ENCODE results near the gene DNM3. TPM values are rescaled to one million over a fixed set of nuclear protein-coding genes. Genes with fewer than 3 reads are reported as not detected.

The DNM3 gene
- total RNA-seq, 1 donor from 2014 or later = 1.1 TPM

DNA sequence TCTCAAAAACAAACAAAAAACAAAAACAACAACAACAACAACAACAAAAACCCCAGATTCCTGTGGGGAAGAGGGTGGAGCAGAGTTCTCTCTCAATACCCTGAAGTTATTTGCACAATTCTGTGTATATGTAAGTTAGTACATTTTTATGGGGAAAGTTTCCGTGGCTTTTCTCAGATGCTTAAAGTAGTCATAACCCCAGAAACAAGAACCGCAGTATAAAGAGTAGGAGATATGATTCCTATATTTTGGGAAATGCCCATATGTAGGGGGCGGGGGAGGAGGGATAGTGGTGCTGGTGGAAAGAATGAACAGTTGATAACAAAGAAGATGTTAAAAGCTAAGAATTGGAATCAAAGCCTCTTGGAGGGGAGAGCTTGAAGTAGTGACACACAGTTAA, 131.5 kb downstream of the DNM3 start:
- Histone ChIP-seq H3F3A (ENCODE audit: low read depth) (no peaks in the 10 kb centered on the region), H3K79me2 (ENCODE audit: low read depth) (no peaks in the 10 kb centered on the region), H4K20me1 (ENCODE audit: low read depth) (no peaks in the 10 kb centered on the region), H3K27ac (no peak overlapping the region), H3K4me3 (no peak overlapping the region), H3K9ac (no peak overlapping the region), H3K4me1 (no peaks in the 10 kb centered on the region), H2AFZ (replicated peaks) (no peak overlapping the region), H3K9me3 (ENCODE audit: low read depth) (no peaks in the 10 kb centered on the region), H3K27me3 (no peaks in the 10 kb centered on the region), H3K36me3 (no peaks in the 10 kb centered on the region), H3K4me2 (no peak overlapping the region)
- Mint-ChIP-seq H3K4me3 (no peak overlapping the region), H3K36me3 (no peaks in the 10 kb centered on the region), H3K4me1 (peaks cover 5% of the 10 kb centered on the region), H3K27ac (no peak overlapping the region), H3K9me3 (no peaks in the 10 kb centered on the region), H3K27me3 (ENCODE audit: insufficient read depth, low read depth) (no peaks in the 10 kb centered on the region)
- TF ChIP-seq, protein P1, sequence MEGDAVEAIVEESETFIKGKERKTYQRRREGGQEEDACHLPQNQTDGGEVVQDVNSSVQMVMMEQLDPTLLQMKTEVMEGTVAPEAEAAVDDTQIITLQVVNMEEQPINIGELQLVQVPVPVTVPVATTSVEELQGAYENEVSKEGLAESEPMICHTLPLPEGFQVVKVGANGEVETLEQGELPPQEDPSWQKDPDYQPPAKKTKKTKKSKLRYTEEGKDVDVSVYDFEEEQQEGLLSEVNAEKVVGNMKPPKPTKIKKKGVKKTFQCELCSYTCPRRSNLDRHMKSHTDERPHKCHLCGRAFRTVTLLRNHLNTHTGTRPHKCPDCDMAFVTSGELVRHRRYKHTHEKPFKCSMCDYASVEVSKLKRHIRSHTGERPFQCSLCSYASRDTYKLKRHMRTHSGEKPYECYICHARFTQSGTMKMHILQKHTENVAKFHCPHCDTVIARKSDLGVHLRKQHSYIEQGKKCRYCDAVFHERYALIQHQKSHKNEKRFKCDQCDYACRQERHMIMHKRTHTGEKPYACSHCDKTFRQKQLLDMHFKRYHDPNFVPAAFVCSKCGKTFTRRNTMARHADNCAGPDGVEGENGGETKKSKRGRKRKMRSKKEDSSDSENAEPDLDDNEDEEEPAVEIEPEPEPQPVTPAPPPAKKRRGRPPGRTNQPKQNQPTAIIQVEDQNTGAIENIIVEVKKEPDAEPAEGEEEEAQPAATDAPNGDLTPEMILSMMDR (IDR thresholded peaks at IDR 0.05) = no peak
- TF ChIP-seq EZH2 (IDR thresholded peaks at IDR 0.05) (no peak), EZH2phosphoT487 (IDR thresholded peaks at IDR 0.05) (no peak)
- no peak for DNase-seq (ENCODE audit: low spot score)

DNA sequence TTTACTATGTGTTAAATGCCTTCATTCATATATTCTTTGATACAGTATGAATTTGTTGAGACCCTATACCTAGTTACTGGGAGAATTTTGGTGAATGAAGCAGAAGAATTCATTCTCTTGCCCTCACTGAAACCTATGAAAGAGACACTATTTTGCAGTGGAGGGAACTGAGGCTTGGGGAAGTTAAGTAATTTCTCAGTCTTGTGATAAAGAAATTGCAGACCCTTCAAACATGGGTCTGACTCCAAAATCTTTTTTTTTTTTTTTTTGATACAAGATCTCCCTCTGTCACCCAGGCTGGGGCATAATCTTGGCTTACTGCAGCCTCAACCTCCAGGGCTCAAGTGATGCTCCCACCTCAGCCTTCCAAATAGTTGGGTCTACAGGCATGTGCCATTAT, 132.1 kb downstream of the DNM3 start:
- DNase-seq (ENCODE audit: low spot score) = no peak
- no peaks in the 10 kb centered on the region for H4K20me1 ChIP-seq (ENCODE audit: low read depth)
- no peak overlapping the region for H3K27ac Mint-ChIP-seq
- H3K9ac ChIP-seq = no peak overlapping the region
- peaks cover 5% of the 10 kb centered on the region for H3K4me1 Mint-ChIP-seq
- no peak overlapping the region for H3K27ac ChIP-seq
- no peaks in the 10 kb centered on the region for H3K36me3 ChIP-seq
- H3K4me2 ChIP-seq = no peak overlapping the region
- H2AFZ ChIP-seq (replicated peaks) = no peak overlapping the region
- H3F3A ChIP-seq (ENCODE audit: low read depth) = no peaks in the 10 kb centered on the region
- H3K4me3 ChIP-seq = no peak overlapping the region
- no peaks in the 10 kb centered on the region for H3K9me3 Mint-ChIP-seq
- no peaks in the 10 kb centered on the region for H3K27me3 ChIP-seq
- no peak overlapping the region for H3K4me3 Mint-ChIP-seq
- H3K79me2 ChIP-seq (ENCODE audit: low read depth) = no peaks in the 10 kb centered on the region
- H3K9me3 ChIP-seq (ENCODE audit: low read depth) = no peaks in the 10 kb centered on the region
- H3K4me1 ChIP-seq = no peaks in the 10 kb centered on the region
- H3K36me3 Mint-ChIP-seq = no peaks in the 10 kb centered on the region
- no peaks in the 10 kb centered on the region for H3K27me3 Mint-ChIP-seq (ENCODE audit: insufficient read depth, low read depth)
- TF ChIP-seq EZH2 (IDR thresholded peaks at IDR 0.05) = no peak

DNA sequence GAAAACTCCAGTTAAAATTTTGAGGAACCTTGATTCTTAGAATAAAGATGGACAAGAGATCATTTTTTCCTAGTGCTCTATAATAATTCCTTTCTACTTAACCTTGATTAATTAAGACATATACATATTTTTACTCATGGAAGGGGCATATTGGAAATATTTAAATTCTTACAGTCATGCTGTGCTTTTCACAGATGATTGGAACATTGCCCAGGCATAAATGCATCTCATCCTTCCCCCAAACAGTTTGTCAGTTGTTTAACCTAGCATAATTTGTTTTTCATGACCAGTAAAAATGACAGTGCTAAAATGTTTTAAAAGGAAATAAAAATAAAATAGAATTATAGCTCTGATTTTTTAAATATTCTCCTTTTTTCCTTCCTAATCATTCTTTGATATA, 140.0 kb downstream of the DNM3 start:
- no peaks in the 10 kb centered on the region for H3K27me3 Mint-ChIP-seq (ENCODE audit: insufficient read depth, low read depth)
- no peak overlapping the region for H2AFZ ChIP-seq (replicated peaks)
- no peak for DNase-seq (ENCODE audit: low spot score)
- no peaks in the 10 kb centered on the region for H3K27me3 ChIP-seq
- H3K36me3 Mint-ChIP-seq = no peaks in the 10 kb centered on the region
- no peaks in the 10 kb centered on the region for H3K9me3 ChIP-seq (ENCODE audit: low read depth)
- H3K9ac ChIP-seq = no peak overlapping the region
- H3K9me3 Mint-ChIP-seq = no peaks in the 10 kb centered on the region
- TF ChIP-seq EZH2phosphoT487 (IDR thresholded peaks at IDR 0.05) (no peak), EZH2 (IDR thresholded peaks at IDR 0.05) (no peak)
- TF ChIP-seq, protein P1 (IDR thresholded peaks at IDR 0.05) = no peak
- no peaks in the 10 kb centered on the region for H4K20me1 ChIP-seq (ENCODE audit: low read depth)
- H3K4me1 Mint-ChIP-seq = peaks cover 4% of the 10 kb centered on the region
- no peak overlapping the region for H3K27ac Mint-ChIP-seq
- H3K4me2 ChIP-seq = no peak overlapping the region
- no peaks in the 10 kb centered on the region for H3F3A ChIP-seq (ENCODE audit: low read depth)
- no peak overlapping the region for H3K27ac ChIP-seq
- no peaks in the 10 kb centered on the region for H3K79me2 ChIP-seq (ENCODE audit: low read depth)
- H3K36me3 ChIP-seq = no peaks in the 10 kb centered on the region
- no peaks in the 10 kb centered on the region for H3K4me1 ChIP-seq
- no peak overlapping the region for H3K4me3 Mint-ChIP-seq
- no peak overlapping the region for H3K4me3 ChIP-seq

DNA sequence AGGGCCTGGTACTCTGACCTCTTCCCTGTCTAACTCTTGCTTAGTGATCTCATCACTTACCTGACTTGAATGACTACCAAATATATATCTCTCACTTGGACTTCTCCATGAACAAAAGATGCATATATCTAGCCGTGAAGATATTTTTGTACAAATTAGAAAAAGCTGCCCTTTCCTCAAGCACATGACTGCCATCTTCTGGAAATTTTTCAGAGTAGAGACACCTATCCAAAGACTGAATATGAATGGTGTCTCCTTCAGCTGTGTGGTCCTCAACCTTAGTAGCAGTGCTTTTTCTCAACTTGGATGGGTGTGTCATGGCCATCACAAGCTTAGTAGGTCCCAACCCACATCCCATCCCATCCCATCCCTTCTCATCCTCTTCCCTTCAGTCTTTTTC, 142.3 kb downstream of the DNM3 start:
- Histone ChIP-seq H3K79me2 (ENCODE audit: low read depth) (no peaks in the 10 kb centered on the region), H3K9me3 (ENCODE audit: low read depth) (no peaks in the 10 kb centered on the region), H3K36me3 (no peaks in the 10 kb centered on the region), H3K27me3 (no peaks in the 10 kb centered on the region), H3K9ac (no peak overlapping the region), H2AFZ (replicated peaks) (no peak overlapping the region), H4K20me1 (ENCODE audit: low read depth) (no peaks in the 10 kb centered on the region), H3K4me1 (no peaks in the 10 kb centered on the region), H3F3A (ENCODE audit: low read depth) (no peaks in the 10 kb centered on the region), H3K4me3 (no peak overlapping the region), H3K27ac (no peak overlapping the region), H3K4me2 (no peak overlapping the region)
- Mint-ChIP-seq H3K27ac (no peak overlapping the region), H3K4me3 (no peak overlapping the region), H3K36me3 (no peaks in the 10 kb centered on the region), H3K9me3 (no peaks in the 10 kb centered on the region), H3K4me1 (peaks cover 4% of the 10 kb centered on the region), H3K27me3 (ENCODE audit: insufficient read depth, low read depth) (no peaks in the 10 kb centered on the region)
- no peak for TF ChIP-seq EZH2phosphoT487 (IDR thresholded peaks at IDR 0.05)
- TF ChIP-seq, protein P1 (IDR thresholded peaks at IDR 0.05) = no peak
- TF ChIP-seq EZH2 (IDR thresholded peaks at IDR 0.05) = no peak
- DNase-seq (ENCODE audit: low spot score) = no peak

All from neural progenitor cell (in vitro differentiated cells).